ENCODE data around the gene SMARCE1.
A peak's percentile ranks its signal among the peaks of the same experiment; 100 is the strongest.

Gene SMARCE1

GRCh38 chr17:40646791-40647623 lies 611 bp downstream of the SMARCE1 start:
- peak in 2 of 4 experiments; percentile 32 to 34 for DNase-seq (ENCODE audit: low read depth in 4 of 4, low spot score in 1 of 4)

GRCh38 chr17:40645943-40646342 lies 1.7 kb downstream of the SMARCE1 start:
- no peak for DNase-seq (ENCODE audit: low read depth in 4 of 4, low spot score in 1 of 4)

- DNase-seq (ENCODE audit: low read depth in 4 of 4, low spot score in 1 of 4) = no peak
Observed at GRCh38 chr17:40645291-40645690, 2.3 kb downstream of the SMARCE1 start.

GRCh38 chr17:40637931-40638330 lies 9.7 kb downstream of the SMARCE1 start:
- no peak for DNase-seq (ENCODE audit: low read depth in 4 of 4, low spot score in 1 of 4)

- no peak for DNase-seq (ENCODE audit: low read depth in 4 of 4, low spot score in 1 of 4)
Observed at GRCh38 chr17:40633871-40634270, 13.7 kb downstream of the SMARCE1 start.

GRCh38 chr17:40632216-40632615 lies 15.4 kb downstream of the SMARCE1 start:
- no peak for DNase-seq (ENCODE audit: low read depth in 4 of 4, low spot score in 1 of 4)

GRCh38 chr17:40629842-40630241 lies 17.8 kb downstream of the SMARCE1 start:
- DNase-seq (ENCODE audit: low read depth in 4 of 4, low spot score in 1 of 4) = no peak

GRCh38 chr17:40625311-40625710 lies 22.3 kb downstream of the SMARCE1 start:
- DNase-seq (ENCODE audit: low read depth in 4 of 4, low spot score in 1 of 4) = no peak

- no peak for DNase-seq (ENCODE audit: low read depth in 4 of 4, low spot score in 1 of 4)
Observed at GRCh38 chr17:40623419-40624210, 24.0 kb downstream of the SMARCE1 start.

- DNase-seq (ENCODE audit: low read depth in 4 of 4, low spot score in 1 of 4) = no peak
Observed at GRCh38 chr17:40622509-40622928, 25.1 kb downstream of the SMARCE1 start.

GRCh38 chr17:40621578-40621977 lies 26.0 kb downstream of the SMARCE1 start:
- no peak for DNase-seq (ENCODE audit: low read depth in 4 of 4, low spot score in 1 of 4)

GRCh38 chr17:40621019-40621418 lies 26.6 kb downstream of the SMARCE1 start:
- DNase-seq (ENCODE audit: low read depth in 4 of 4, low spot score in 1 of 4) = no peak

GRCh38 chr17:40618754-40619625 lies 28.6 kb downstream of the SMARCE1 start:
- DNase-seq (ENCODE audit: low read depth in 4 of 4, low spot score in 1 of 4) = no peak

- DNase-seq (ENCODE audit: low read depth in 4 of 4, low spot score in 1 of 4) = no peak
Observed at GRCh38 chr17:40617678-40618240, 29.9 kb downstream of the SMARCE1 start.

GRCh38 chr17:40616592-40616991 lies 31.0 kb downstream of the SMARCE1 start:
- DNase-seq (ENCODE audit: low read depth in 4 of 4, low spot score in 1 of 4) = no peak

- DNase-seq (ENCODE audit: low read depth in 4 of 4, low spot score in 1 of 4) = no peak
Observed at GRCh38 chr17:40615841-40616476, 31.7 kb downstream of the SMARCE1 start.

GRCh38 chr17:40615068-40615840 lies 32.4 kb downstream of the SMARCE1 start:
- no peak for DNase-seq (ENCODE audit: low read depth in 4 of 4, low spot score in 1 of 4)

GRCh38 chr17:40614431-40615067 lies 33.1 kb downstream of the SMARCE1 start:
- no peak for DNase-seq (ENCODE audit: low read depth in 4 of 4, low spot score in 1 of 4)

- no peak for DNase-seq (ENCODE audit: low read depth in 4 of 4, low spot score in 1 of 4)
Observed at GRCh38 chr17:40613467-40614154, 34.0 kb downstream of the SMARCE1 start.
